Neuronal stem cell (in vitro differentiated cells): ENCODE measurements around the gene EFCAB14.
"Not testable (repeated sequence)": the region's sequence is repeated elsewhere in the genome, so short reads cannot be mapped to it uniquely, and the experiment has no call there.

ENCODE experiments used
- DNase-seq: peaks from one replicate; pipeline ENCODE4 v3.0.0-alpha.2; 2013; ENCODE audit warnings: low spot score
- H2AFZ ChIP-seq: one replicate; pipeline ENCODE4 v1.6.1; 2013; ENCODE audit warnings: mild to moderate bottlenecking, low read length, inconsistent platforms
- H2AK5ac ChIP-seq: 2 replicates; pipeline ENCODE4 v1.6.1; 2013; ENCODE audit warnings: low read depth, mild to moderate bottlenecking, inconsistent platforms, low read length, moderate library complexity, mixed read lengths
- H2BK120ac ChIP-seq: 2 replicates; pipeline ENCODE4 v1.6.1; 2013; ENCODE audit warnings: low read depth, mild to moderate bottlenecking, inconsistent platforms, low read length, moderate library complexity, mixed read lengths
- H2BK12ac ChIP-seq: one replicate; pipeline ENCODE4 v1.6.1; 2013; ENCODE audit warnings: low read length, inconsistent platforms
- H2BK15ac ChIP-seq: 2 replicates; pipeline ENCODE4 v1.6.1; 2013; ENCODE audit warnings: mild to moderate bottlenecking, low read length, inconsistent platforms, mixed read lengths
- H2BK5ac ChIP-seq: one replicate; pipeline ENCODE4 v1.6.1; 2013; ENCODE audit warnings: inconsistent platforms, mild to moderate bottlenecking, low read length, moderate library complexity
- H3K14ac ChIP-seq: one replicate; pipeline ENCODE4 v1.6.1; 2013; ENCODE audit warnings: low read length, inconsistent platforms
- H3K18ac ChIP-seq: 2 replicates; pipeline ENCODE4 v1.6.1; 2013; ENCODE audit warnings: low read length, inconsistent platforms
- H3K23ac ChIP-seq: 2 replicates; pipeline ENCODE4 v1.6.1; 2013; ENCODE audit warnings: low read depth, mild to moderate bottlenecking, mixed read lengths, low read length, inconsistent platforms; ENCODE audit not compliant: poor library complexity
- H3K27ac ChIP-seq: replicated peaks from 3 replicates; pipeline ENCODE4 v1.5.1; 2013; ENCODE audit warnings: low read length, inconsistent platforms
- H3K27me3 ChIP-seq, 3 experiments: 2 replicates each; pipeline ENCODE4 v1.6.1; 2013; ENCODE audit warnings: low read length in 3 of 3, mild to moderate bottlenecking in 2 of 3, inconsistent platforms in 1 of 3, low read depth in 1 of 3, mixed read lengths in 1 of 3, moderate library complexity in 1 of 3; ENCODE audit not compliant: control insufficient read depth in 3 of 3, insufficient read depth in 3 of 3
- H3K36me3 ChIP-seq, 2 donors: replicated peaks in 1 of 2; 2 replicates each; pipeline ENCODE4 v1.6.1; 2013; ENCODE audit warnings: low read length in 2 of 2; ENCODE audit not compliant: control insufficient read depth in 2 of 2, insufficient read depth in 2 of 2
- H3K4ac ChIP-seq: 2 replicates; pipeline ENCODE4 v1.6.1; 2013; ENCODE audit warnings: inconsistent platforms, mild to moderate bottlenecking, low read length, moderate library complexity
- H3K4me1 ChIP-seq, 2 donors: 1 replicate in 1 of 2; 2 replicates in 1 of 2; pipeline ENCODE4 v1.6.1; 2013; ENCODE audit warnings: low read length in 2 of 2, low read depth in 1 of 2; ENCODE audit not compliant: control insufficient read depth in 2 of 2, insufficient read depth in 1 of 2
- H3K4me2 ChIP-seq: one replicate; pipeline ENCODE4 v1.6.1; 2013; ENCODE audit warnings: mild to moderate bottlenecking, low read length, inconsistent platforms; ENCODE audit not compliant: insufficient read depth, poor library complexity, severe bottlenecking
- H3K4me3 ChIP-seq, 2 donors: 2 replicates each; pipeline ENCODE4 v1.5.1; 2013; ENCODE audit warnings: low read length in 2 of 2, mild to moderate bottlenecking in 2 of 2, inconsistent platforms in 1 of 2, moderate library complexity in 1 of 2
- H3K79me1 ChIP-seq: one replicate; pipeline ENCODE4 v1.6.1; 2013; ENCODE audit warnings: low read depth, mild to moderate bottlenecking, inconsistent platforms, low read length, moderate library complexity
- H3K9ac ChIP-seq: one replicate; pipeline ENCODE4 v1.6.1; 2013; ENCODE audit warnings: mild to moderate bottlenecking, low read depth, low read length, inconsistent platforms; ENCODE audit not compliant: poor library complexity
- H3K9me3 ChIP-seq, 2 donors: replicated peaks in 1 of 2; 2 replicates each; pipeline versions ENCODE3 to v1.6.1; 2013; ENCODE audit warnings: low read length in 2 of 2, mild to moderate bottlenecking in 2 of 2, inconsistent platforms in 1 of 2, low read depth in 1 of 2, mixed read lengths in 1 of 2, moderate library complexity in 1 of 2; ENCODE audit not compliant: control insufficient read depth in 2 of 2, insufficient read depth in 1 of 2
- H4K8ac ChIP-seq: one replicate; pipeline ENCODE4 v1.6.1; 2013; ENCODE audit warnings: low read depth, mild to moderate bottlenecking, inconsistent platforms, low read length, moderate library complexity
- H4K91ac ChIP-seq: one replicate; pipeline ENCODE4 v1.6.1; 2013; ENCODE audit warnings: low read length, low read depth, mild to moderate bottlenecking, inconsistent platforms; ENCODE audit not compliant: poor library complexity
- WGBS, 2 donors: extraction: QIAGEN DNeasy Blood & Tissue Kit; methylation state at CpG; one replicate each; pipeline ENCODE4 v1.1.7; 2013; ENCODE audit warnings: missing lambda C conversion rate in 2 of 2, mixed read lengths in 1 of 2; ENCODE audit not compliant: insufficient read length in 2 of 2, insufficient replicate concordance in 1 of 2; ENCODE audit errors: extremely low coverage in 2 of 2; 5-methylcytosine and 5-hydroxymethylcytosine counted together

EFCAB14 gene

GRCh38 chr1:46757247-46757955 lies 38.5 kb upstream of the EFCAB14 start:
- WGBS, 2 donors, result no CpG with 5 or more reads among the region's 6 CpGs
- no peak overlapping the region for H2BK15ac ChIP-seq
- H3K9ac ChIP-seq, result no peak overlapping the region
- no peak overlapping the region for H2BK5ac ChIP-seq
- H4K91ac ChIP-seq, result no peak overlapping the region
- no peak overlapping the region for H4K8ac ChIP-seq
- H2BK12ac ChIP-seq, result no peak overlapping the region
- peak overlapping the region; percentile 34 for H3K27ac ChIP-seq
- H2AFZ ChIP-seq, result peak overlapping the region; percentile 15
- H3K14ac ChIP-seq, result no peak overlapping the region
- H3K4ac ChIP-seq, result no peak overlapping the region
- no peak overlapping the region for H3K4me3 ChIP-seq
- no peaks in the 10 kb centered on the region for H3K9me3 ChIP-seq
- H3K4me2 ChIP-seq, result no peak overlapping the region
- no peaks in the 10 kb centered on the region for H3K79me1 ChIP-seq
- no peak overlapping the region for H3K18ac ChIP-seq
- no peaks in the 10 kb centered on the region for H3K36me3 ChIP-seq
- no peak overlapping the region for H3K23ac ChIP-seq
- no peak overlapping the region for H2AK5ac ChIP-seq
- peaks cover 0 to 5% (median 0%) of the 10 kb centered on the region in 3 experiments for H3K27me3 ChIP-seq
- no peak overlapping the region for H2BK120ac ChIP-seq
- H3K4me1 ChIP-seq, result peaks cover 7 to 18% of the 10 kb centered on the region in 2 donors
- DNase-seq, result no peak

GRCh38 chr1:46755121-46755520 lies 36.2 kb upstream of the EFCAB14 start:
- Histone ChIP-seq H2AFZ (no peak overlapping the region), H2BK5ac (no peak overlapping the region), H3K9ac (no peak overlapping the region), H3K4me2 (no peak overlapping the region), H3K18ac (no peak overlapping the region), H2BK12ac (no peak overlapping the region), H4K91ac (no peak overlapping the region), H3K4me1 (peaks cover 7 to 18% of the 10 kb centered on the region in 2 donors), H3K9me3 (no peaks in the 10 kb centered on the region), H3K27me3 (peaks cover 0 to 11% (median 0%) of the 10 kb centered on the region in 3 experiments), H3K36me3 (no peaks in the 10 kb centered on the region), H2AK5ac (no peak overlapping the region), H2BK120ac (no peak overlapping the region), H2BK15ac (no peak overlapping the region), H3K14ac (no peak overlapping the region), H4K8ac (no peak overlapping the region), H3K79me1 (no peaks in the 10 kb centered on the region), H3K27ac (no peak overlapping the region), H3K23ac (no peak overlapping the region), H3K4me3 (no peak overlapping the region), H3K4ac (no peak overlapping the region)
- WGBS, 2 donors, result no CpG with 5 or more reads among the region's 4 CpGs
- DNase-seq, result no peak

GRCh38 chr1:46754707-46755106 lies 35.8 kb upstream of the EFCAB14 start:
- DNase-seq, H2BK12ac ChIP-seq, H3K9me3 ChIP-seq, H3K27ac ChIP-seq, H4K91ac ChIP-seq, H3K4me2 ChIP-seq, H3K14ac ChIP-seq, H4K8ac ChIP-seq, H2AFZ ChIP-seq, H3K79me1 ChIP-seq, H3K4me3 ChIP-seq, H2BK120ac ChIP-seq, H3K23ac ChIP-seq, H2AK5ac ChIP-seq, H3K18ac ChIP-seq, H2BK15ac ChIP-seq, H2BK5ac ChIP-seq, H3K9ac ChIP-seq, H3K36me3 ChIP-seq, H3K4ac ChIP-seq: not testable (repeated sequence)
- no CpG with 5 or more reads among the region's 4 CpGs for WGBS, 2 donors
- H3K27me3 ChIP-seq, result peaks cover 0 to 12% (median 0%) of the 10 kb centered on the region in 3 experiments
- H3K4me1 ChIP-seq, result peaks cover 7 to 18% of the 10 kb centered on the region in 2 donors

DNA sequence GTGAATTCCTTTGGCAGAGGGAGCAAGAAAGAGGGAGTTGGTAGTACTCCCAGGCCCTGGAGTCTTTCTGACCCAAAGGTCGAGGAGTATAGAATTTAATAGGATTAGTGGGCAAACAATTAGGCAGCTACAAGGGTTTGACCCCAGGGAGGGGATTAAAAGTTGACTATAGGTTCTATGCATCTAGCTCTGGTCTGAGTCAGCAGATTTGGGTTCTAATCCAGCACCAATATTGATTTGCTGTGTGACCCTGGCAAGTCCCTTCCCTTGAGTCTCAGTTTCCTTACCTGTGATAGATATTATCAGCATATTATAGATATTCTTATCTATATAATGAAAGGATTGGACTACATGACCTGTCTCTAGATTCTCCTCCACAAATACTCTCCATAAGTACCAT lies 35.1 kb upstream of the EFCAB14 start:
- no peak overlapping the region for H2BK120ac ChIP-seq

More for the DNA sequence above, 35.1 kb upstream of the EFCAB14 start:
- H3K9ac ChIP-seq, result no peak overlapping the region
- no peak overlapping the region for H3K18ac ChIP-seq
- no peak overlapping the region for H2BK12ac ChIP-seq
- H2BK15ac ChIP-seq, result no peak overlapping the region
- no peak overlapping the region for H3K27ac ChIP-seq
- no peak overlapping the region for H3K4ac ChIP-seq
- no peak overlapping the region for H2BK5ac ChIP-seq
- DNase-seq, result no peak
- peaks cover 7 to 18% of the 10 kb centered on the region in 2 donors for H3K4me1 ChIP-seq
- H3K79me1 ChIP-seq, result no peaks in the 10 kb centered on the region
- no peak overlapping the region for H4K91ac ChIP-seq
- no peak overlapping the region for H2AK5ac ChIP-seq
- WGBS, 2 donors, result no CpG with 5 or more reads among the region's 1 CpG
- no peaks in the 10 kb centered on the region for H3K9me3 ChIP-seq
- H3K4me2 ChIP-seq, result no peak overlapping the region
- no peak overlapping the region for H3K14ac ChIP-seq
- H2AFZ ChIP-seq, result no peak overlapping the region
- H4K8ac ChIP-seq, result no peak overlapping the region
- H3K23ac ChIP-seq, result no peak overlapping the region
- no peak overlapping the region for H3K4me3 ChIP-seq
- no peaks in the 10 kb centered on the region for H3K36me3 ChIP-seq
- H3K27me3 ChIP-seq, result peaks cover 0 to 17% (median 0%) of the 10 kb centered on the region in 3 experiments
